Globus pallidus (tissue), 1 donor: ENCODE results near the gene NR2C2.
"Not testable (repeated sequence)": the region's sequence is repeated elsewhere in the genome, so short reads cannot be mapped to it uniquely, and the experiment has no call there.

Experiments
- DNase-seq: peaks from one replicate; pipeline ENCODE4 v3.0.0-alpha.2; 2015; ENCODE audit warnings: low spot score

Gene NR2C2

GRCh38 chr3:14947100-14947885 is at the start of gene NR2C2:
TSS of gene NR2C2 (plus strand) at chr3:14947583. CDS start at chr3:15003915, 56,332 bp downstream.
- peak; percentile 85 for DNase-seq

- no peak for DNase-seq
Observed at GRCh38 chr3:14898929-14899328, 48.5 kb upstream of the NR2C2 start.

- no peak for DNase-seq
Observed at GRCh38 chr3:14899993-14900618, 47.3 kb upstream of the NR2C2 start.

GRCh38 chr3:14900881-14901873 is 46.2 kb upstream of the NR2C2 start:
- no peak for DNase-seq

- no peak for DNase-seq
Observed at GRCh38 chr3:14902719-14903118, 44.7 kb upstream of the NR2C2 start.

GRCh38 chr3:14903501-14903900 is 43.9 kb upstream of the NR2C2 start:
- DNase-seq = not testable (repeated sequence)

- no peak for DNase-seq
Observed at GRCh38 chr3:14905055-14905657, 42.2 kb upstream of the NR2C2 start.

- DNase-seq = no peak
Observed at GRCh38 chr3:14906355-14906971, 40.9 kb upstream of the NR2C2 start.

GRCh38 chr3:14907043-14907966 is 40.1 kb upstream of the NR2C2 start:
- DNase-seq = no peak

- no peak for DNase-seq
Observed at GRCh38 chr3:14909250-14909649, 38.1 kb upstream of the NR2C2 start.

GRCh38 chr3:14911651-14912050 is 35.7 kb upstream of the NR2C2 start:
- DNase-seq = no peak

GRCh38 chr3:14913071-14913925 is 34.1 kb upstream of the NR2C2 start:
- DNase-seq = no peak

- DNase-seq = no peak
Observed at GRCh38 chr3:14913926-14914778, 33.2 kb upstream of the NR2C2 start.

GRCh38 chr3:14914779-14915117 is 32.6 kb upstream of the NR2C2 start:
- DNase-seq = no peak

GRCh38 chr3:14915636-14916222 is 31.7 kb upstream of the NR2C2 start:
- DNase-seq = no peak

GRCh38 chr3:14918356-14918860 is 29.0 kb upstream of the NR2C2 start:
- no peak for DNase-seq

GRCh38 chr3:14920536-14920935 is 26.8 kb upstream of the NR2C2 start:
- DNase-seq = no peak

- DNase-seq = peak; percentile 77
Observed at GRCh38 chr3:14921034-14921616, 26.3 kb upstream of the NR2C2 start.
